GM19043 (cell line): ENCODE measurements around the gene PDE11A.

Source experiments
- ATAC-seq: cut with Tn5 transposase; IDR thresholded peaks from one replicate; pipeline ENCODE4 v1.9.1; 2021; ENCODE audit warnings: low read depth; ENCODE audit not compliant: unreplicated experiment

The PDE11A gene

GRCh38 chr2:177617849-177618248 lies 454.7 kb downstream of the PDE11A start:
- no peak for ATAC-seq

- no peak for ATAC-seq
Observed at GRCh38 chr2:177616731-177617130, 455.8 kb downstream of the PDE11A start.

- no peak for ATAC-seq
Observed at GRCh38 chr2:177616066-177616465, 456.5 kb downstream of the PDE11A start.

GRCh38 chr2:177612659-177613058 lies 459.9 kb downstream of the PDE11A start:
- ATAC-seq, result no peak

- ATAC-seq, result no peak
Observed at GRCh38 chr2:177611310-177611886, 461.2 kb downstream of the PDE11A start.

- ATAC-seq, result no peak
Observed at GRCh38 chr2:177610813-177611212, 461.8 kb downstream of the PDE11A start.

GRCh38 chr2:177606636-177607035 lies 465.9 kb downstream of the PDE11A start:
- no peak for ATAC-seq

GRCh38 chr2:177604271-177605065 lies 468.1 kb downstream of the PDE11A start:
- ATAC-seq, result no peak

- ATAC-seq, result no peak
Observed at GRCh38 chr2:177603768-177604167, 468.8 kb downstream of the PDE11A start.

- ATAC-seq, result no peak
Observed at GRCh38 chr2:177603181-177603580, 469.4 kb downstream of the PDE11A start.

GRCh38 chr2:177602611-177603164 lies 469.9 kb downstream of the PDE11A start:
- no peak for ATAC-seq

GRCh38 chr2:177600917-177601316 lies 471.7 kb downstream of the PDE11A start:
- no peak for ATAC-seq

- ATAC-seq, result no peak
Observed at GRCh38 chr2:177599956-177600355, 472.6 kb downstream of the PDE11A start.

GRCh38 chr2:177599139-177599688 lies 473.4 kb downstream of the PDE11A start:
- no peak for ATAC-seq

GRCh38 chr2:177598326-177599138 lies 474.0 kb downstream of the PDE11A start:
- ATAC-seq, result no peak

- no peak for ATAC-seq
Observed at GRCh38 chr2:177597759-177598158, 474.8 kb downstream of the PDE11A start.

GRCh38 chr2:177596866-177597265 lies 475.7 kb downstream of the PDE11A start:
- no peak for ATAC-seq

GRCh38 chr2:177595126-177595845 lies 477.3 kb downstream of the PDE11A start:
- no peak for ATAC-seq

- no peak for ATAC-seq
Observed at GRCh38 chr2:177593402-177593801, 479.2 kb downstream of the PDE11A start.

- ATAC-seq, result no peak
Observed at GRCh38 chr2:177592945-177593344, 479.6 kb downstream of the PDE11A start.
